ENCODE measurements around the gene MIOX.

MIOX gene

GRCh38 chr22:50522806-50523438 is 36.3 kb downstream of the MIOX start:
- H3K27ac ChIP-seq: no peak overlapping the region
- H3K4me2 ChIP-seq: peak overlapping the region in 2 of 11 experiments; percentile 98 to 100; a peak in 2 of 22 replicates
- no peak overlapping the region for H3K4me3 ChIP-seq
- H3K4me1 ChIP-seq: peaks cover 27 to 36% (median 31%) of the 10 kb centered on the region in 10 experiments
- TF ChIP-seq Cebpa-rat (IDR thresholded peaks at IDR 0.05): no peak
- H3K27me3 ChIP-seq: peaks cover 0 to 1% (median 0%) of the 10 kb centered on the region in 11 experiments; a peak in 3 of 22 replicates
- peaks cover 20 to 56% (median 42%) of the 10 kb centered on the region in 11 experiments for H4K20me1 ChIP-seq
- H3K9me3 ChIP-seq (replicated peaks in 1 of 11): no peaks in the 10 kb centered on the region
- H3K9ac ChIP-seq: peak overlapping the region in 4 of 11 experiments; percentile 92 to 96 (median 94); a peak in 2 of 22 replicates
- H3K36me3 ChIP-seq: peaks cover 55 to 68% (median 66%) of the 10 kb centered on the region in 11 experiments

GRCh38 chr22:50523458-50523805 is 36.8 kb downstream of the MIOX start:
- Histone ChIP-seq H3K4me2 (peak overlapping the region in 6 of 11 experiments; percentile 97 to 100 (median 98); a peak in 11 of 22 replicates), H3K4me1 (peaks cover 29 to 41% (median 35%) of the 10 kb centered on the region in 10 experiments), H3K9ac (peak overlapping the region in 9 of 11 experiments; percentile 91 to 96 (median 95); a peak in 11 of 22 replicates), H3K27ac (no peak overlapping the region), H3K9me3 (replicated peaks in 1 of 11) (0 out of 22 replicates have a peak, but pooled peaks cover 0 to 2% (median 0%) of the 10 kb centered on the region in 11 experiments), H3K4me3 (no peak overlapping the region), H4K20me1 (peaks cover 20 to 51% (median 37%) of the 10 kb centered on the region in 11 experiments), H3K36me3 (peaks cover 50 to 63% (median 61%) of the 10 kb centered on the region in 11 experiments), H3K27me3 (peaks cover 0 to 6% (median under 1%) of the 10 kb centered on the region in 11 experiments; a peak in 10 of 22 replicates)
- TF ChIP-seq Cebpa-rat (IDR thresholded peaks at IDR 0.05): no peak

DNA sequence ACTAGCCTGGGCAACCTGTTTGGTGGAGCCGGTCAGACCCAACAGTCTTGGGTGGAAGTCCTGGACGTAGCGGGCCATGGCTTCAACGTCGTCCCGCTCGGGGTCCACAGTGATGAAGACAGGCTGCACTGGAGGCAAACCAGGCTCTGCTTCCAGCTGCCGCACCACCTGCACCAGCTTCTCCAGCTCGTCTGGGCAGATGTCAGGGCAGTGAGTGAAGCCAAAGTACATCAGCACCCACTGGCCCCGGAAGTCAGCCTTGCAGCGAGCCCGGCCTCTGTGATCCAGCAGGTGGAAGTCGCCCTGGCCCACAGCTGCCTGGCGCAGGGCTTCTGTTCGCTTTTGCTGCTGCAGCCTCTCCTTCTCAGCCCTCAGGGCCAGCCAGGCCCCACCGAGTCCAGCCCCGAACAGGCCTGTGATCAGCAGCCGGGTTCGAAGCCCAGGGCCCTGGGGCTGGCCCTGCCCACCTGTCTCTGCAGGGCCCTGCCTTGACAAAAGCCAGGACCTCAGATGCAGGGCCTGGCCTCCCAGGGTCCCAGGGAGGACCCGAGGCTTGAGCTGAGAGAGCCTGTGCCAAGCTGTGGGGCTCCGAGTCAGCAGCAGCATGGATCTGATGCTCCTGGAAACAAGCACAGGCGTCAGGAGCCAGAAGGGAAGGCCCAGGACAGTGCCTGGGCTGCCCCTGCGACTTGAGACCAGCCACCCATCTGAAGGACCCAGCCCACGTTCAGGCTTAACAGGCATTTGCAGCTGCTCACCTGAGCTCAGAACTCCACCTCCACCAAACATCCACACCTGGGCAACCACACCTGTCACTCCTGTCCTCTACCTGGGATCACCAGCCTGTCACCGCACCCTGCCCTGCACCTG is 37.4 kb downstream of the MIOX start:
- peak overlapping the region; percentile 88 to 96 (median 95) for H3K9ac ChIP-seq
- peaks cover 0 to 4% (median 0%) of the 10 kb centered on the region in 11 experiments; a peak in 5 of 22 replicates for H3K9me3 ChIP-seq (replicated peaks in 1 of 11)
- peaks cover 20 to 45% (median 36%) of the 10 kb centered on the region in 11 experiments for H4K20me1 ChIP-seq
- peak overlapping the region; percentile 96 to 100 (median 98) for H3K4me2 ChIP-seq
- peaks cover 0 to 12% (median 7%) of the 10 kb centered on the region in 11 experiments; a peak in 20 of 22 replicates for H3K27me3 ChIP-seq
- H3K4me3 ChIP-seq: peak overlapping the region; percentile 64 to 84 (median 74)
- peak overlapping the region in 9 of 11 experiments; percentile 92 to 98 (median 94); a peak in 17 of 22 replicates for H3K27ac ChIP-seq
- no peak for TF ChIP-seq Cebpa-rat (IDR thresholded peaks at IDR 0.05)
- peaks cover 31 to 47% (median 41%) of the 10 kb centered on the region in 10 experiments for H3K4me1 ChIP-seq
- H3K36me3 ChIP-seq: peaks cover 44 to 57% (median 55%) of the 10 kb centered on the region in 11 experiments

DNA sequence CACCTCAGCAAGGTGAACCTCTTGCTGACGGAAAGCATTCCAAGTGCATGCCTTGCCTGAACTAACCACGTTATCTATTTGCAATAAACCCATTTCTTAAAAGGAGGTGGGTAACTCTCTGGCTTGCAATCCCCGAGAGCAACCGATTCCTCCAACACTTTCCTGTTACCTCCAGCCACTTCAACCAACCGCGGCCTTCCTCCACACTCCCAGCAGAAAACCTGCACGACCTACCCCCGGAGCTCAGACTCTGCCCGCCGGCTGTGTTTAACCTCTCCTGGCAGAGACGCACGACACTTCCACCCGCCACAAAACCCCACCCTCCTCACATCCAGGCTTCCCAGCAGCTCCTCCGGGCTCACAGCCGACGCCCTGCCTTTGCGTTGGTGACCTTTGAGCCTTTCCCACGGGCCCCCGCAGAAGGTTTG is 38.0 kb downstream of the MIOX start:
- H3K9me3 ChIP-seq (replicated peaks in 1 of 11): peaks cover under 1 to 11% (median 6%) of the 10 kb centered on the region in 11 experiments; a peak in 20 of 22 replicates
- peak overlapping the region; percentile 92 to 98 (median 95) for H3K27ac ChIP-seq
- H3K9ac ChIP-seq: peak overlapping the region; percentile 88 to 96 (median 95)
- peak overlapping the region; percentile 64 to 84 (median 74) for H3K4me3 ChIP-seq
- peaks cover 5 to 19% (median 13%) of the 10 kb centered on the region in 11 experiments for H3K27me3 ChIP-seq
- no peak for TF ChIP-seq Cebpa-rat (IDR thresholded peaks at IDR 0.05)
- peak overlapping the region; percentile 96 to 100 (median 98) for H3K4me2 ChIP-seq
- H3K4me1 ChIP-seq: peaks cover 31 to 54% (median 45%) of the 10 kb centered on the region in 10 experiments
- peaks cover 20 to 44% (median 36%) of the 10 kb centered on the region in 11 experiments for H4K20me1 ChIP-seq
- H3K36me3 ChIP-seq: peaks cover 37 to 51% (median 48%) of the 10 kb centered on the region in 11 experiments

- H4K20me1 ChIP-seq: peaks cover 20 to 44% (median 36%) of the 10 kb centered on the region in 11 experiments
- H3K4me1 ChIP-seq: peaks cover 34 to 60% (median 51%) of the 10 kb centered on the region in 10 experiments
- peak within 1 kb of the TSS; percentile 92 to 98 (median 95) for H3K27ac ChIP-seq
- TF ChIP-seq Cebpa-rat (IDR thresholded peaks at IDR 0.05): no peak
- H3K4me2 ChIP-seq: peak within 1 kb of the TSS; percentile 96 to 100 (median 98)
- H3K36me3 ChIP-seq: peaks cover 36 to 45% (median 42%) of the 10 kb centered on the region in 11 experiments
- peak within 1 kb of the TSS; percentile 88 to 96 (median 95) for H3K9ac ChIP-seq
- peaks cover 7 to 17% (median 12%) of the 10 kb centered on the region in 11 experiments; a peak in 20 of 22 replicates for H3K9me3 ChIP-seq (replicated peaks in 1 of 11)
- H3K4me3 ChIP-seq: peak within 1 kb of the TSS; percentile 64 to 84 (median 74)
- H3K27me3 ChIP-seq: peaks cover 11 to 25% (median 19%) of the 10 kb centered on the region in 11 experiments
These were observed 38.6 kb downstream of the MIOX start, which contains the start of gene SCO2 for GRCh38 chr22:50525104-50525857. SCO2 (minus strand) TSS chr22:50525598; CDS start chr22:50524411, 1,187 bp downstream.

DNA sequence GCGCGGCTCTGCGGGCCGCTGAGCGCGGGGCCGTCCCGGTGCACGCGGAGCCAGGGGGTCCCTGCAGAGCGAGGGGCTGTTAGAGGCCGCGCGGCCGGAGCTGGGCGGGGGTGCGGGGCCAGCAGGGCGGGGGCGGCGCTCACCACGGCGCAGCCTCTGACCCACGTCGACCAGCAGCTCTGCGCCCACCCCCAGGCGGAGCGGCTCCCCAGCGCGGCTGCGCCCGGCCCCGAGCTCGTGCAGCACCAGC is 39.1 kb downstream of the MIOX start:
- TF ChIP-seq Cebpa-rat (IDR thresholded peaks at IDR 0.05): no peak
- Histone ChIP-seq H3K9ac (peak overlapping the region; percentile 88 to 96 (median 95)), H3K36me3 (peaks cover 34 to 40% (median 38%) of the 10 kb centered on the region in 11 experiments), H3K9me3 (replicated peaks in 1 of 11) (peaks cover 10 to 22% (median 17%) of the 10 kb centered on the region in 11 experiments; a peak in 20 of 22 replicates), H3K4me1 (peaks cover 39 to 65% (median 56%) of the 10 kb centered on the region in 10 experiments), H3K27ac (peak overlapping the region; percentile 92 to 98 (median 95)), H3K4me2 (peak overlapping the region; percentile 95 to 99 (median 98)), H3K27me3 (peaks cover 16 to 30% (median 24%) of the 10 kb centered on the region in 11 experiments), H3K4me3 (peak overlapping the region; percentile 64 to 84 (median 74)), H4K20me1 (peaks cover 20 to 44% (median 36%) of the 10 kb centered on the region in 11 experiments)

GRCh38 chr22:50526108-50526833 is 39.6 kb downstream of the MIOX start:
- TF ChIP-seq Cebpa-rat (IDR thresholded peaks at IDR 0.05): no peak
- H3K4me1 ChIP-seq: peaks cover 44 to 70% (median 61%) of the 10 kb centered on the region in 10 experiments
- peak overlapping the region; percentile 88 to 96 (median 95) for H3K9ac ChIP-seq
- H3K4me2 ChIP-seq: peak overlapping the region; percentile 95 to 99 (median 98)
- peaks cover 30 to 35% (median 33%) of the 10 kb centered on the region in 11 experiments for H3K36me3 ChIP-seq
- peaks cover 20 to 42% (median 32%) of the 10 kb centered on the region in 11 experiments for H4K20me1 ChIP-seq
- peak overlapping the region; percentile 64 to 84 (median 74) for H3K4me3 ChIP-seq
- peaks cover 10 to 27% (median 22%) of the 10 kb centered on the region in 11 experiments; a peak in 20 of 22 replicates for H3K9me3 ChIP-seq (replicated peaks in 1 of 11)
- H3K27me3 ChIP-seq: peaks cover 21 to 35% (median 29%) of the 10 kb centered on the region in 11 experiments
- peak overlapping the region; percentile 92 to 98 (median 95) for H3K27ac ChIP-seq
